ENCODE results near the gene UPF1.

The UPF1 gene

DNA sequence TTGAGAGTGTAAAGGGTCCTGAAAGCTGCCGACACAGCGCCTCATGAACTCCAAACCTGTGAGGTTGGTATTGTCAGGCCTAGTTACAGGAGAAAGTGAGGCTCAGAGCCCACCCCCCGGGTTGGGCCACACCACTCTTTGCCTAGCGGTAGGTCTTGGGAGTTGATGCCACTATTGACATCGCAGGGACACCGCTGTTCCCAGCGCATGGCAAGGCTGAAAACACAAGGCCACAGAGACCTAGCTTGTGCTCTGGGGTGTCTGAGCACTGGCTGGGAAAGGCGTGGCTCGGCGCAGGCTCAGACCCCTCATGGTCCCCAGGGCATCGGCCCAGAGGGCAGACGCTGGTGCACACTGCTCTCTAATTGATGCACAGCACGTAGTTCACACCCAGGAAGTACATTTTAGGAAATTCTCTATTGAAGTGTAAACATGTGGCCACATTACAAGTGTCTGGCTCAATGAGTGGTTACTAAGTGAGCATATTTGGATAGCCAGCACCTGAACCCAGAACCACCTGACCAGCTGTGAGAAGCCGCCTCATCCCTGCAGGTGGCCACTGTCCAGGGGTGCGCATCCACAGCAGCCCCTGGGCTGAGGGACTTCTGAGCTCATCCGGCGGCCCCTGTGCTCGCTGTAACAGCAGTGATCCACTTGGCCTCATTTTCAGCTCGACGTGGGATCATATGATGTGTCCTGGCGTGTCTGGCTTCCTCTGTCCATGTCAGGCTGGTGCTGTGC is 27.3 kb downstream of the UPF1 start:
- no peak for DNase-seq

- no peak for DNase-seq
These were observed 28.0 kb downstream of the UPF1 start for GRCh38 chr19:18859676-18860301.

GRCh38 chr19:18860302-18860700 is 28.5 kb downstream of the UPF1 start:
- no peak for DNase-seq

- DNase-seq = no peak
These were observed 29.0 kb downstream of the UPF1 start for GRCh38 chr19:18860725-18861124.

- no peak for DNase-seq
These were observed 29.5 kb downstream of the UPF1 start for GRCh38 chr19:18861235-18861634.

DNA sequence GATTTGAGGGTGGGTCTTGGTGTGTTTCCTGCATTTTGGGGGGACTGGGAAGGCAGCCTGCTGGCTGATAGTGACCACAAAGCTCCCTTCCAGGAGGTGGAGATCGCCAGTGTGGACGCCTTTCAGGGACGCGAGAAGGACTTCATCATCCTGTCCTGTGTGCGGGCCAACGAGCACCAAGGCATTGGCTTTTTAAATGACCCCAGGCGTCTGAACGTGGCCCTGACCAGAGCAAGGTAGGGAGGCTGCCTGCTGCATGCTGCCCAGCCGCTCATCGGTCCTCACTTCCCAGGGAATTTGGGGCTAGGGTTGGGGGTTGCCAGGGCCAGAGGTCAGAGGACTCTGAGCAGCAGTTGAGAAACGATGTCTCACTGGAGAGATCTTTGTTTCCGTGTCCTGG is 30.2 kb downstream of the UPF1 start:
- no peak for DNase-seq

DNA sequence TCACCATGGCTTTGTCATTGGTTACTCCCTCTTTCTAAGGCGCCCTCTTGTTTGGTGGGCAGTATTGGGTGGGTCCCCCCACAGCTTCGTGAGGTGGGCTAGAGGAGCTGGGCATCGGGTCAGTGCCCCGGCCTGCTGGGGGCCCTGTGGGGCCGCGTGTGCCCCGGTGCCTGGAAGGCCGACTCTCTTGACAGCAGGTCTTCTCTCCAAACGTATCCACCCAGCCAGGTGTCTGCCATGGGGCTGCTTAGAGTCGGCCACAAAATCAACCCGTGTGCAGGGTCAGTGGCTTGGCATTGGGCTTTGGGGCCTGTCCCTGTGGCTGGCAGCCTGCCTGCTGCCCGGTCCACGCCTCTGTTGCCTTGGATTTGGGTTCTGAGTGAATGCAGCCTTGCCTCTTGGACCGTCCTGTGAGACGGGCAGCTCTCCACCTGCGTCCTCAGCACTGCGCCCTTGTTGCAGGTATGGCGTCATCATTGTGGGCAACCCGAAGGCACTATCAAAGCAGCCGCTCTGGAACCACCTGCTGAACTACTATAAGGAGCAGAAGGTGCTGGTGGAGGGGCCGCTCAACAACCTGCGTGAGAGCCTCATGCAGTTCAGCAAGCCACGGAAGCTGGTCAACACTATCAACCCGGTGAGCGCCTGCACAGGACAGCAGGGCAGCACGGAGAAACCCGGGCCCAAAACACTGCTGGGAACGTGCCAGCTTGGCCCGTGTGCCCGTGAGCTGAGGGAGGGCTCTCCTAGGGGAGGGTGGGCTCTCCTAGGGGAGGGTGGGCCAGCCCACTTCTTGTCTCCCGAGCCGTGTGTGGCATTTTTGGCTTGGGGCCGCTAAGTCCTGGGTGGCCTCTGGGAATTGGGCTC is 31.4 kb downstream of the UPF1 start:
- no peak for DNase-seq

DNA sequence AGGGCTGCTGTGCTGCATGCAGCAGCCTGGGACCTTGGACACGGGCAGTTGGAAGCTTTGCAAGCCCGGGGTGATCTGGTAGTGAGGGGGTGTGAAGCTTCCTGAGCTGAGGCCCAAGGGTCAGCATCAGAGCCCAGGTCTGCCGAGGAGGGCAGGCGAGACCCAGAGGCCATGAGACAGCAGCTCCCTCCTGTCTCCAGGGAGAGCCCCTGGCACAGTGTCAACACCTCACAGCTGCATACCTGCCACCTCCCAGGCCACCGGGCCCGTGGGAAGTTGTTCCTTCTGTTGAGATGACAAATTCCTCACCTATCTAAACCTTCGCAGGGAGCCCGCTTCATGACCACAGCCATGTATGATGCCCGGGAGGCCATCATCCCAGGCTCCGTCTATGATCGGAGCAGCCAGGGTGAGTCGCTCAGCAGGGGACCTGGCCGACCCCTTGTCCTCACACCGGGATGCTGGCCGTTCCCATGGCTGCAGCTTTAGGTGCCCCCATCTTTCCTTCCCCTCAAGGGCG is 32.1 kb downstream of the UPF1 start:
- DNase-seq = no peak

GRCh38 chr19:18865106-18865972 is 33.6 kb downstream of the UPF1 start:
- DNase-seq = no peak

DNA sequence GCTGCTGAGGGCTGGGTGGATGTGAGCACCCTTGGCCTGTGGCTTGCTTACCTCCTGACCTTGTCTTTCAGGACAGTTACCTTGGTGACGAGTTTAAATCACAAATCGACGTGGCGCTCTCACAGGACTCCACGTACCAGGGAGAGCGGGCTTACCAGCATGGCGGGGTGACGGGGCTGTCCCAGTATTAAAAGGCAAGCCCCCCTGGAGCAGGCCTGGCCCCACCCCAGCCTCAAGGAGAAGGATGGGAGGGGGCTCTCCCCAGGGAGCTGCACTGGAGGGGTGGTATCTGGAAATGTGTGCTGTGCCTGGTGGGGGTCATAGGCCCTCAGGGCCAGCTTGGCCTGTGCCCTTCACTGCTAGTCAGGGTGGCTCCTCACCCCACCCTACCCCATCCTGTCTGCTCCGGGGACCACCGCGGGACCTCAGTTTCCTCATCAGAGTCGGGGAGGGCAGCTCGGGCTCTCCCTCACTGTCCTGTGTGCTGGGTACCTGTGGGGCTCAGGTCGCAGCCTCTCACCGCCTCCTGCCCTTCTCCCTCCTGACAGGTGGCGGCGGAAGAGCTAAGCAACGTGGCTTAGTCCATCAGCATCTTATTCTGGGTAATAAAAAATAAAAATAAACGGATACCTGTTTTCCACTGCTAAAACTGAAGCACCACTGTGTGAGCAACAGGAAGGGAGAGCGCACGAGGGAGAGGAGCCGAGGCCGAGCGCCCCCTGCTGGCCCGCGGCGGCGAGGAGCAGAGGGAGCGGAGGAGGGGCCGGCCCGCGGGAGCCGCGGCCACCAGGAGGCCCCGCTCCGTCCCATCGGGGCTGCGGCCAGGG is 34.4 kb downstream of the UPF1 start:
- peak in 3 of 4 experiments; percentile 42 to 57 (median 45) for DNase-seq

GRCh38 chr19:18866800-18867123 is 35.0 kb downstream of the UPF1 start:
- DNase-seq = no peak

- DNase-seq = no peak
These were observed 35.4 kb downstream of the UPF1 start for GRCh38 chr19:18867199-18867598.

DNA sequence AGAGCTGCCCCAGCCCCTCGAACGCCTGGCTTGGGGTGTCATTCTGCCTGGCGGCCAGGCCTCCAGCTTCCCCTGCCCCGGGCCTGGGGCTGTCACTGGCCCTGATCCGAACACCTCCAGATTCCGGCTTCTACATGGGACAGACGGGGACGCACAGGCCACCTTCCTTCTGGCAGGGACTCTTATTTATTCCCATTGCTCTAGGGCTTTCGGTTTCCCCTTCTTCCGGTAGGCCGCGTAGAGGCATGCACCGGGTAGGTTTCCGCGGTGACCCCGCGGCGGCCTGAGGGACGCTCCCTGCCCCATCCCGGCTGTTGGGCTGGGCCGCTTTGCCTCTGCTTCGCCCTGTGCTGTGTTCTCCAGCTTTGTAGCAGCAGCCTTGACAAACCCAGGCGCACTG is 36.0 kb downstream of the UPF1 start:
- DNase-seq = no peak

DNA sequence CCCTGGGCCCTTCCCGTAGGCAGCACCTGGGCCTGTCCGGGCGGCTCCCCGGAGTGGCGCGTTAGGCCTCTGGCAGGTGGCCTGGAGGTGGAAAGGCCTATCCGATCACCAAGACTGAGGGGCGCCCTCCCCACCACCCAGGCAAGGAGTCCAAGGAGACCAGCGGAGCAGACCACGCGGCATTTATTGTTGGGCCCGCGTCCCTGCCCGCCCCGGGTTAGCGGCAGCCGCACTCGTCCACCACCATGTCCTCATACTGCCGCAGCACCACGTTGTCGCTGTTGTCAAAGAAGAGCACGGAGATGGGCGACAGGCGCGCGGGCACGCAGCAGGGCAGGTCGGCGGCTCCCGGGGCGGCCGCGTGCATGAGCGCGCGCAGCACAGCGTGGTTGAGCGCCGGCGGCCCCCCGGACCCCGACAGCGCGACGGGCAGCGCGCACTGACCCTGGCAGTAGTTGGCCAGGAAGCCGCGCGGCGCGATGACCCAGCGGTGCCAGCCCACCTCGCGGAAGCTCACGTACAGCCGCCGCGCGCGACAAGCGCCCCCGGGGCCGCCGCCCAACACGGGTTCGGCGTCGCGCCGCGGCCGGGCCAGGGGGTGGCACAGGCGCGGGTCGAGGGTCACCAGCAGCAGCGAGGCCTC is 36.7 kb downstream of the UPF1 start:
- no peak for DNase-seq

DNA sequence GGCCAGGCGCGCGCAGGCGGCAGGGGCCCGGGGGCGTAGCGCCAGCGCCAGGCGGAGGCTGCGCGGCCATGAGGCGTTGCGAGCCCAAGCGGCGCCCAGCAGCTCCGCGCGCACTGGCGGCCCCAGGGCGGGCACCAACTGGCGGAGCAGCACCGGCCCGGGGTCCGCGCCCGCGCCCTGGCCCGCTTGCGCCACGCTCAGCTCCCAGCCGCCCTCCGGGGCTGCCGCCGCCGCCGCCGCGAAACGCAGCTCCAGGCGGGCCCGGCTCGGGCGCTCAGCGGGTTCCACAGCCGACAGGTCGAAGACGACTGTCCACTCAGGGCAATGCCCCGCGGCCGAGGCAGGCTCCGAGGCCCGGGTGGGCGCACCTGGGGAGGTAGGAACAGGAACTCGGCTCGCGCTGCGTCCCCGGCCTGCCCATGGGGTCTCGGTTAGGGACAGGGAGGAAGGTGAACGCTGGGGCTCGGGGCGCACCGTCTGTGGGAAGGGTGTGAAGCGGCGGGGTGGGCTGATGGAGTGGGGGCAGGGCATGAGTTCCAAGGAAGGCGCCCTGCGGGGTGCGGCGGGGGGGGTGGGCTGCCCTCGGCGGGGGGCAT is 37.4 kb downstream of the UPF1 start:
- no peak for DNase-seq

GRCh38 chr19:18869781-18870530 is 38.2 kb downstream of the UPF1 start:
- DNase-seq = no peak

DNA sequence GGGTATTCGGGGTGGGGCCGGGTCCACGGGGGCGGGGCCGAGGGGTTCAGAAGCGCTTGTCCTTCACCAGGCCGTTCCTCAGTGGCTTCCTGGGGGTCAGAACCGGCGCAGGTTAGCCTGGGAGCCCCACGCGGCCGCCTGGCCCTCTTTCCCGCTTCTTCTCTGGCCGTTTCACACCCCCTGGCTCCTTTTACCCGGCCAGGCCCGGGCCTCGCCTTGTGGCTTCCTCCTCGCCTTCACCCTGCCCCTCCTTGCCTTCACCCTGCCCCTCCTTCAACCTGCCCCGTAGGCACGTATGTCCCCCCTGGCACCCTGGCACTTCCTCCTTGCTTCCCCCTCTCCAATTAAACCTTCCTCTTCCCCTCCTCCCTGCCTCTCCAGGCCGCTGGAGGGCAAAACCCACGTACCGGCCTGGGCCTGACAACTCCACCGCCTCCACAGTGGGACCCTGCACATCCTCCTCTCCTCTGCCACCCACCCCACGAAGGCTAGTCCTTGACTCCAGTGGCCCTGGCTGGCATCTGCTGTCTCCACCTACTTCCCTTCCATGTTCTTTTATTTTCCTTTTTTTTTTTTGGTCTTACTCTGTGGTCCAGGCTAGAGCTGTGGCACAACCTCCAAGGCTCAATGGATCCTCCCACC is 38.9 kb downstream of the UPF1 start:
- DNase-seq = no peak

DNA sequence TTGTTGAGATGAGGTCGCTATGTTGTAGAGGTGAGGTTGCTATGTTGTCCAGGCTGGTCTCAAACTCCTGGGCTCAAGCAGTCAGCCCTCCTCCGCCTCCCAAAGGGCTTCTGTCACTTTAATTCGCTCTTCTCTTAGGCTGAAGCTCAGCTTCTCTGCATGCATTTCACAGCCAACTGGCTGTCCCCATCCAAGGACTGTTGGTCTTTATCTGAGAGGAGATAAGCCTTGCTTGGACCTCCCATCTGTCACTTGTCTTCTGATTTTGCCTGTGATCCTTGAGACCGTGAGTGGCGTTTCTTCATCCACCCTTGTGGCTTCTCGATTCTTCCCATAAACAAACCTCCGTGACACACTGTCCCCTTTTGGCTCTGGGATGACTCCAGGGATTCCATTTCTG is 39.8 kb downstream of the UPF1 start:
- DNase-seq = no peak

DNA sequence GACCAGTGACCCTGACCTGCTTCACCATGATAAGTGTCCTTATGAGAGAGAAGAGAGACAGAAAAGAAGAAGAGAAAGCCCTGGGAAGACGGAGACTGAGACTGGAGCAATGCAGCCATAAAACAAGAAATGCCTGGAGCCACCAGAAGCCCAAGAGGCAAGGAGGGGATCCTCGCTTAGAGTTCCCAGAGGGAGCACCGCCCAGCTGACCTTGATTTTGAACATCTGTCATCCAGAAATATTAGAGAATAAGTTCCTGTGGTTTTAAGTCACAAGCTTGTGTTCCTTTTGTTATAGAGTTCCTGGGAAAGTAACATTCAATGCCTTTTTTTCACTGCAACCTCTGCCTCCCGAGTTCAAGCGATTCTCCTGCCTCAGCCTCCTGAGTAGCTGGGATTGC is 44.0 kb downstream of the UPF1 start:
- DNase-seq = no peak

DNA sequence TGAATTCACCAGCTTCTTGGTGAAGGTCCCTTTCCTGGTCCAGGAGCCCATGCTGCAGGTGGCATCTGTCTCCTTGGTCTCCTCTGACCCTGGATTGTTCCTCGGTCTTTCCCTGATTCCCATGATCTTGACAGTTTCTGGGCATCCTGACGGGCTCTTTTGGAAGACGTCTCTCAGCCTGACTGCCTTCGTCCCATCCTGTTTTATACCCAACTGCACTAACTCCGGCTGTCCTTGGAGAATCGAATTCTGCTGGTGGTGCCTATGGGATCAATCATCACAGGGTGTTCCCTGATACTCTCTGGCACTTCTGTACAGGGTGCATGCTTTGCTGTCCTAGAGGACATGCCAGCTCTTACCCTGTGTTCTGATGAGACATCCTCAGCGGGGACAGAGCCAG is 45.1 kb downstream of the UPF1 start:
- DNase-seq = no peak

Measured in activated naive CD4-positive, alpha-beta T cell (primary cell).